PC-3 (cell line): ENCODE results near the gene CDK5RAP3.

Source experiments
- CTCF ChIP-seq: fragments of 300-600 bp; sonication (generic); conservative IDR thresholded peaks from 2 replicates; pipeline ENCODE4 v1.5.1; 2017; ENCODE audit warnings: antibody characterized with exemption, low read depth, mild to moderate bottlenecking, low read length
- EZH2 ChIP-seq: fragments of 300-600 bp; sonication (generic); IDR thresholded peaks from one replicate; pipeline ENCODE4 v1.6.1; 2017; ENCODE audit warnings: antibody characterized with exemption, mild to moderate bottlenecking, low read length; ENCODE audit not compliant: unreplicated experiment

GRCh38 chr17:47948706-47949196 is 22.2 kb upstream of the CDK5RAP3 start:
- TF ChIP-seq CTCF = no peak
- TF ChIP-seq EZH2 = no peak
